Measurements from ENCODE around the gene POU2F3.
A peak's percentile ranks its signal among the peaks of the same experiment; 100 is the strongest.

POU2F3 gene

DNA sequence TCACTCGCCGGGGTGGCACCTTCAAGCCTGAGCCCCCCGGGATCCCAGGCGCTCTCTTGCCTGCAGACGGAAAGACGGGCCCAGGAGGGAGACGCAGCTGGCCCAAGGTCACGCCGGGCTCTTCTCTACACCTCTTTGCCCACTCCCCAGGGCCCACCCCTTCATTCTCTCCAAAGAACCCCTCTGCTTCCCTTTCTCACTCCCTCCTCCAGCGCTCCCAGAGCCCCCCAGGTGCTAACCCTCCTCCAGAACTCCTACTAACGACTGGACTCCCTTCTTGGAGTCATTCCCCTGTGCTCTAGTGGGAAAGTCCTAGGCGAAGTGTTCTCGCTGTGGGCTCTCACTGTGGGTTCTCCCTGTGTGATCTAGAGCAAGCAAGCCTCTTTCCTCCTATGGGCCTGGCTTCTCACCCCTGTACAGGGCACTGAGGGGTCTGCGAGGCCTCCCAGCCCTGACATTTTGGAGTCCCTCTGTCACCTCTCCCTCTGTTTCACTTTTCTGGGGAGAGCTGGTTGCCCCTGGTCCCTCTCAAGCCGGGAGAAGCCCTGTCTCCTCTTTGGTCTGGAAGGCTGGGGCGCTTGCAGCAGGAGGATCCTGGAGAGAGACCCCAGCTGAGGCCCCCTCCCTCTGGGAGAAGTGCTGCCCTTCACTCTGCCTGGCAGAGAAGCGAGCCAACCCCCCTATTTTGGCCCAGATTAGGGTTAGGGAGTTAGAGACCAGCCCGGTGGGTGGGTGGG, 28.2 kb upstream of the POU2F3 start:
- no peak for DNase-seq

DNA sequence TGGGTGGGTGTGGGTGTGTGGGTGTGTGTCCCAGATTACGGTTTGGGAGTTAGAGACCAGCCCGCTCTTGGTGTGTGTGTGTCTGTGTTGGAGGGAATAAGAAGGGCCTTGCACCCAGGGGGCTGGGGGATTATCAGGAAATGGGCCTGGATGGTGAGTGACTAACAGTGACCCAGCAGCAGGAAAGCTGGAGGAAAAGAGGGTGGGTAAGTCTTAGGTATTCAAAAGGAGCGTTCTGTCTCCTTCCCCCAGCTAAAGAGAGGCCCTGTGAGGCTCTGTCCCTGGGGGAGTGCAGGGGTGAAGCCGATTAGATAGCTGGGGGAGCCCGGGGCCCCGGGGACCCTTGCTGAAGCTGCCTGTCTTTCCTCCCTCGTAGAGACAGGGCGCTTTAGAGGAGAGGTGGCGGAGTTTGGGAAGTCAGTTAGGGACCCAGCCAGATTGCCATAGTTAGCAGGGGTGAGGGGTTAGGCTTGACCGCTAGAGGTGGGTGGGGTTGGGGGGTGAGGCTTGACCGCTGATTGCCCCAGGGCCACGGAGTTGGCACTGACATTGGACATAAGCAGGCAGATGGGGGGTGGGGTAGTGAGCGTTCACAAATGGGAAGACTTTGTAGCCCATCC, 27.6 kb upstream of the POU2F3 start:
- no peak for DNase-seq

DNA sequence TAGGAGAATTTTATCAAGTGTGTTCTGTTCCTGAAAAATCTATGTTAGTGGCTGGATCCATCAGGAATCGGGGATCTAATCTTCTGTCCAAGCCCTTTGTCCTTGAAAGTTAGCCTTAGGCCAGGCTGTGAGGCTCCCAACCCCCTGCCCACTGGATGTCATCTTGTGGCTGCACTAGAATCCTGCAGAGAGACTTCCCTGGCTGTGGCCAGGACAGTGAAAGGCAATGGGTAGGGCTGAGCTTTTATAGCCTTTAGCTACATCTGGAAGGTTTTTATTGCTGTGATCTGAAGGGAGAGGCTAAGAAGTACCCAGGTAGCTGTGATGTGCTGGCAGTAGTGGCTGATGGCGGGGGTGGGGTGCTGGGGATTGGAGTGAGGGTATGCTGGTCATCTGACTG, 27.0 kb upstream of the POU2F3 start:
- no peak for DNase-seq

DNA sequence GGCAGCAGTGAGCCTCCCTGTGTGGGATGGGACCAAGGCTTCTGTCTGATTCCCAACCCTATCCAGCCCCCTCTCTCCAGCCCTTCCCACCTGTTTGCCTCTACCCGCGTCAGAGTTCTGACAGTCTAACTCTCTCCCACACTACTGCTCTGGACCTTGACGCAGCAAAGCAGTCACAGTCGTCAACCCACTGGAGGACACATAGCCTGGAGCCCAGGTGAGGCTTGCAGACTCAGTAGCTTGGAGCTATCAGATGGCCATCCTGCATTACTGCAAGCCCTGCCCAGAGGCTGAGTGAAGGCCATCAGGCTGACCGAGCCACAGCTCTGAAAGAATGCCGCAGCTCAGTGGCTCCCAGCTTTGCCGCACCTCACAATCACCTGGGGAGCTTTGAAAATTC, 25.4 kb upstream of the POU2F3 start:
- DNase-seq: no peak

DNA sequence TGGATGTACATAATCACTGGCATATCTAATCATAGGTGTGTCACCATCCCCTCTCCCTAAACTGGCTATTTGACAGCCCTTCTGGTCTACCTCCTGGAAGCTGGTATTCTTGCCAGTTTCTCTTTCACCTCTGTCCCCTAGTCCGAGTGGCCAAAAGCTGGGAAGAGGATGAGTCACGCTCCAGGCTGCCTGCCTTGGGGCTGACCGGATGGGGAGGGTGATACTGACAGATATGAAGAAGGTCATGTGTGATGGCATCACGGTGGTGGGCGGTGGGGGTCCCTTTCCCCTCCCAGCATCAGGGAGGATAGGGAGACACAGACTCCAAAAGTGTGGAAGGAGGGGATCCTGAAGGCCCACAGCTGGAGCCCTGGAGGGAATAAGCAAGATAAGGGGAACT, 24.3 kb upstream of the POU2F3 start:
- DNase-seq: no peak

DNA sequence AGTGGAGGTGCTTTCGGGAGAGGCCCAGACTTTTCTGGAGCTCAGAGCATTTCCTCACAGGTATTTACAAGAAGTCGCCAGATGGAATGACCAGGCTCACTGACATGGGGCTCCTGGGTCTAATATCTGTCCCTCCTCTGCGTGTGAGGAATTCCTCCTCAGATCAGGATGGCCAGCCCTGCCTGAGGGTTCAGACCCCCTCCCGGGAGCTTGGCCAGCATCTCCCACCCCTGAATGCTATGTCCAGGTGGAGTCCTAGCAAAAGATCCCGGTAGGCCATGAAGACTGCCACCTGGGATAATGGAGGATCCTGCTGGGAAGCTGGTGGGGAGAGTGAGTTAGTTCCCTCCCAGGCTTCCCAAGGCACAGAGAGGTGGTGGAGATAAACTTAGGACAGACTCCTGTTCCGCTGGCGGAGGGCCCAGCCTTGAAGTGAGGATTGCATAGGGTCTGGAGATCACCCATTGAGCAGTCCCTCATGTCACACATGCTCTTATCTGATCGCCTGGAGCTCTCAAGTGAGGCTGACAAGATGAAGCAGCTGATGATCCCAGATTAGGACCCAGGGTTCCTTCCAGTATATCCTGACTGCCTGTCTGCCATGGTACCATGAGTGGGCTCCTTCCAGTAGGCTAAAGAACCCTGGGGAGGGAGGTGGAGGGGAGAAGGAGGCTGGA, 23.4 kb upstream of the POU2F3 start:
- no peak for DNase-seq

DNA sequence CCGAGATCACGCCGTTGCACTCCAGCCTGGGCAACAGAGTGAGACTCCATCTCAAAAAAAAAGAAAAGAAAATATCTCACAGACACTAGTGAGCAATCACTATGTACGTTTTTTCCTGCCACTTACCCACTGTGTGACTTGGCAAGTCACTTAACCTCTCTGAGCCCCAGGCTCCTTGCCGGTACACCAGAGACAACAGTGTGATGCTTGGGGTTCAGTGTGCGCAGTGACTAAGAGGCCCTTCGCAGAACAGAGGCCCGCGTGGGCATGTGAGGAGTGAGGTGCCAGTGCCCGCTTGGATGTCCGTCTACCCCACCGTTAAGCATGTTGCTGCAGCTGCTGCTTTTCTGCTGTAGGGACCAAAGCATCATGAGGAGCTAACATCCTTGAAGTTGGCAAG, 22.4 kb upstream of the POU2F3 start:
- DNase-seq: no peak

DNA sequence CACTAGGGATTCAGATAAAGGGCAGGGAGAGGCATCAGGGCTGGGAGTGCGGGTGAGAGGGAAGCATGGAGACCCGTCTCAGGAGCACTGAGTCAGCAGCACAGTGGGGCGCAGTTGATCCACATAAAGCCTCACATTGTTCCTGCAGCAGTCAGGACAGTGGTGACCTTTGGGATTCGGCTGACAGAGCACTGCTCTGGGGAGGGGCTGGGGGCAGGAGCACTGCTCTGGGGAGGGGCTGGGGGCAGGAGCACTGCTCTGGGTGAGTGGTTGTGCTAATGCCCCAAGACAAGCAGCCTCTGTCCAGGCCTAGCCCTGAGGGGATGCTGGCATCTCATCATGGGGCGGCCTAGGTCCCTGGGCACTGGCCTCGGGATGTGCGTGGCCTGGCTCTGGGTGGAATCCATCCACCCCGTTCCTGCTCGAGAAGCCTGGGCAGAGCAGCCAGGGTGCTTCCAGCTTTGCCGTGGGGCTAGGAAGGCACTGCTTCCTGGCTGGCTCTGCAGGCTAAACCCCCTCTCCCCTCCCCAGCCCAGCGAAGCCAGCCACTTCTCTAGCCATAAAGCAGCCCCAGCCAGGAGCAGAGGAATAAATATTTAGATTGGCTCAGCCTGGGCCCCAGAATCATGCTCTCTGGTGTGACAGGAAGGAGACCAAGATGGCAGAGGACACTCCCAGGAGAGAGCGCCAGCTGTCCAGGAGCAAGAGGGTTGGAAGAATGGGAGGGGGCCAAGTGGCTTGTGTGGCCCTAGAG, 21.8 kb upstream of the POU2F3 start:
- DNase-seq: no peak

DNA sequence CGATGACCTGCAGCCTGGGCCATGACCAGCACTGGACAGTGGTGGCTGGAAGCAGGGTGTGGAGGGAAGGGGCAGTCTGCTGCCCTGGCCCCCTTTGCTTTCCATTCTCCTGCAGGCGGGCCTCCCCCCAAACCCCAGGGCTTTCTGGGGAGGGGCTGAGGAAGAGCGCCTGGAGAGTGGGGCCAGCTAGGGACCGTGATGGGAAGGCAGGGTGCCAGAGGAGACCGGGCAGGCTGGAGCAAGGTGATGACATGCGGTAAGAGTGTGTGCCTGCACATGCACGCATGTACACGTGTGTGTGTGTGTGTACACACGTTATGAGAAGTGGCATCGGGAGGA, 21.3 kb upstream of the POU2F3 start:
- no peak for DNase-seq

DNA sequence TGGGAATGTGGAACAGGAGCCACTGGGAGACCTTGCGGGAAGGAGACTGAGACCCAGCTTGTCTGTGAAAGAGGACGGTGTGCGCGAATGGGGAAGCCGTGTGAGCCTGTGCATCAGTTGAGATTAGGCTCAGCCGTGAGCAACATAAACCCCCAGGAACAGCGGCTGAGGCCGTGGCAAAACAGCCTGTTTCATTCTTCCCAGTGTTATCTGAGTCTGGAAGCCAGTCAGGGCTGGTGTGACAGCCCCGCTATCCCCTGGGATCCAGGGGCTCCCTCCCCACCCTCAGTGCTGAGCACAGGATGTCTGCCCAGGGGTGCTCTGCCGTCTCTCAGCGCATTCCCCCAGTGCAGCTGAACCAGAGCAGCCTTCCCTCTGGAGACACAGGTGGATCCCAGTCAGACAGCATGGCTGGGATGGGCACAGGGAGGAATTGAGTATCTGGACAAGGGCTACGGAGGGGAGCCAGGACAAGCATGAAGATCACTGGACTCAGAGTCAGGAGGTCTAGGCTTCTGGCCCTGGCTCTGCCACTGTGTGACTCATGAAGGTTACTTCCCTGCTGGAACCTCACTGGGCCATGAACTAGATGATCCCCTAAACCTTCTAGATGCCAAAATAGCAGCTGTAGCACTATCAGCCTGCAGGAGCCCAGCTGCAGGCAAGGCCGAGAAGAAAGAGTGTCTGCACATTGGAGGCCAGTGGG, 20.6 kb upstream of the POU2F3 start:
- no peak for DNase-seq

DNA sequence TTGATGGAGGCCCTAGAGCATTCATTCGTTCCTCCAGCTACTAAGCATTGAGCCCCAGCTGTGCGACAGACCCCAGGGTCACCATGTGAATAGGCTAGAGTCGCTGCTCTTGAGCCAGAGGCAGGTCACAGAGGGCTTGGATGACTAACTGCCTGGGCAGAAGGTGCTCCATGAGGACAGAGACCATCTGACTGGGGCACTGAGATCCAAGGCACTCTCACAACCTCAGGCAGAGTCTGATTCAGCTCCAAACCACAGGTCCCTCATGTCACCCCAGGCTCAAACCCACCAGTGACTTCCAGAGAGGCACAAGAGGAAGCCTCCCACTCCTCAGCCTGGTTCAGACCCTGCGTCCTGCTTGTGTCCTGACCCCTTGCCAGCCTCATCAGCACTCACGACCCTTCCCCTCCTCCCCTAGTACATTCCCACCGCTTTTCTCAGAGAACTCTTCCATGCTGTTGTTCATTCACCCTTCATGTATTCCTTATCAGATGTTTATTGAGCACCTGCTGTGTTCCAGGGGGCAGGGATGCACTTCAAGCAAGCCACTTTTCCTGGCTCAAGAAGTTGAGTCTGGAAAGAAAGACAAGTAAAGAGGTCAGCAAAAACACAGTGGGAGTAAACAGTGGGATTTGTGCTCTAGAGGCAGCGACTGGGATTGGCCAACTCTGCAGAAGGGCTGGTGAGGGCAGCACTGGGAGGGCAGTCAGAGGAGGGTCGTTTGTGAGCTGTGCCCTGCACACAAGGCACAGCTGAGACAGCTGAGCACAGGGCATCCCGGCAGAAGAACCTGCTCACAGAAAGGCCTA, 19.8 kb upstream of the POU2F3 start:
- DNase-seq: no peak

DNA sequence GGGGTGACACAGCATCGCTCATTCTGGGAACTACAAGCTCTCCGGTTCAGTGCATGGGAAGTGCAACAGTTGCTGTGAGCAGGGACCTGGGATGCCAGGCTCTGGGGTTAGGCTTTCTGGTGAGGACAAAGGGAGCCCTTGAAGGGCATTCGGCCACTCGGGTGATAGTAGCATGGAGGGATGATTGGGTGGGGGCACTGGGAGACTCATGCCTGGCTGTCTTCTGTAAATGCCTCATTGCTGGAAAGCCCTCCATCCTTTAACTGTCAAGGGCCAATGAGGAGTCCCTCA, 19.2 kb upstream of the POU2F3 start:
- no peak for DNase-seq

DNA sequence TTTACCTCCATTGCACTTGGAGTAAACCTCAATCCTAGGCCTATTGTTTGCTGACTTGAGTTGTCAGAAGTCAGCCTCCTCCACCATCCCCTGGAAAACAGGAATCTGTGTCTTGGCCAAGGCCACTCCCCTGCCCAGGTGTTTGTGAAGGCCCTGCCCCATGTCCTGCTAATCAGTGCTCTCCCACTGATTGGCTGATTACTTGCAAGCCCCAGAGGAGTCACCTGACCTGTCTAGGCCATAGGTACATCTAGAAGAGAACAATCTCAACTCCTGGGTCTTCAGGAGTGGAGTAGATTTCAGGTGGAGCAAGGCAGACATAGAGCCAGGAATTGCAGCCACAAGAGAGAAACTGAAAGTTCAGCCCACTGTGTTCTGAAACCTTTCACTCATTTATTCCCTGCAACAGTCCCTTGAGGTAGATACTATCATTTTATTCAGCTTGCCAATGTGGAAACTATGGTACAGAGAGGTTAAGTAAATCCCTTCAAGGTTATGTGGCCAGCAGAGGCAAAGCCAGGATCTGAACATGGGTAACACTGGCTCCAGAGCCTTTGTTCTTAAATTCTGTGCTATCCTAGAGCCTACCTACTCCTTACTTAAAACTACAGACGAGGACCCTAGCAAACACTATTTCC, 18.7 kb upstream of the POU2F3 start:
- DNase-seq: no peak

DNA sequence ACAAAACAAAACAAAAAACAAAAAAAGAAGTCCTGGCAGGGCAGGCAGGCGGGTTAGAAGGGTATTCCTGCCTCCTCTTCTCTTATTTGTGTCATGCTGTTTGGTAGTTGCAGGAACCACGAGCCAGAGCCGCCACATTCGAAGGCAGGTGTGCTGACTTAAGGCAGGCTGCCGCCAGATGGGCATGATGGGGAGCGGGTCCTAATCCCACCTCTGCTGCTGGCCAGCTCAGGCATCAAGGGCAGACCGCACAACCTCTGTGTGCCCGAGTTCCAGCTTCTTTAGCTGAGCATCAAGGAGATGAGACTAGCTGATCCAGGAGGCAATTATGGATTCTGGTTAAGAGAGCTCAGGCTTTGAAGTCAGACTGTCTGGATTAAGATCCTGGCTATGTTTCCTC, 17.0 kb upstream of the POU2F3 start:
- DNase-seq: no peak

DNA sequence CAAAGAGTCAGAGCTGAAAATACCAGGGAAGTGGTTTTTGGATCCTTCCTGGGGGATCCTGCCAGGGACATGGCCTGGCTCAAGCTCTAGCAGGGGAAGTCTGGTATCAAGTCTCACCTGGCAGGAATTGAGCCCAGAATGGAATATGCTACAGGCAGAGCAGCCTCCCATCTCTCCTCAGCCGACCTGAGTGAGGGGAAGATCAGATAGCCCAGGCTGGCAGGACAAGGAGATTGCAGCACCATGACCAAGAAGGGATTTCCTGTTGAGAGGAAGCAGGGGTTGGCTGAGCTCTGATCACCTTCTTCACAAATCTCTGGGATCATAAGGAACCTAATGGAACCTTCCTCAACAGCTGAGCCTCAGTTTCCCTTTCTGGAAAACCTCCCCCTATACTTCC, 16.1 kb upstream of the POU2F3 start:
- no peak for DNase-seq

DNA sequence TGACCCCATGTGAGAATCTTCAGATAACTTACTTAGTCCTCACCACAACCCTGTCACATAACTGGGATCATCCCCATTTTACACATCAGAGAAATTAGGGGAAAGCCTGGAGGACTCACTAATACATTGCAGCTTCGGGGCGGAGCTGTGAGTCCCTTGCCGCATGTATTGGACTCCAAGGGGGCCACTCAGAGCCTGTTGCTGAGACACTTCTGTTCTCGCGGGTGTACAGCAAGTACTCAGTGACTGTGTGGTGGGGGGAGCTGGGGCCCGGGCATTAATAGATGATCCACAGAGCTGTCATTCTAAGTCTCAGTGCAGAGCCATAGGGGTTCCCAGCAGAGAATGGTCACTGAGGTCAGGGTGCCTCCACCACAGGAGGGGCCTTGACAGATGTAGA, 15.6 kb upstream of the POU2F3 start:
- DNase-seq: no peak

DNA sequence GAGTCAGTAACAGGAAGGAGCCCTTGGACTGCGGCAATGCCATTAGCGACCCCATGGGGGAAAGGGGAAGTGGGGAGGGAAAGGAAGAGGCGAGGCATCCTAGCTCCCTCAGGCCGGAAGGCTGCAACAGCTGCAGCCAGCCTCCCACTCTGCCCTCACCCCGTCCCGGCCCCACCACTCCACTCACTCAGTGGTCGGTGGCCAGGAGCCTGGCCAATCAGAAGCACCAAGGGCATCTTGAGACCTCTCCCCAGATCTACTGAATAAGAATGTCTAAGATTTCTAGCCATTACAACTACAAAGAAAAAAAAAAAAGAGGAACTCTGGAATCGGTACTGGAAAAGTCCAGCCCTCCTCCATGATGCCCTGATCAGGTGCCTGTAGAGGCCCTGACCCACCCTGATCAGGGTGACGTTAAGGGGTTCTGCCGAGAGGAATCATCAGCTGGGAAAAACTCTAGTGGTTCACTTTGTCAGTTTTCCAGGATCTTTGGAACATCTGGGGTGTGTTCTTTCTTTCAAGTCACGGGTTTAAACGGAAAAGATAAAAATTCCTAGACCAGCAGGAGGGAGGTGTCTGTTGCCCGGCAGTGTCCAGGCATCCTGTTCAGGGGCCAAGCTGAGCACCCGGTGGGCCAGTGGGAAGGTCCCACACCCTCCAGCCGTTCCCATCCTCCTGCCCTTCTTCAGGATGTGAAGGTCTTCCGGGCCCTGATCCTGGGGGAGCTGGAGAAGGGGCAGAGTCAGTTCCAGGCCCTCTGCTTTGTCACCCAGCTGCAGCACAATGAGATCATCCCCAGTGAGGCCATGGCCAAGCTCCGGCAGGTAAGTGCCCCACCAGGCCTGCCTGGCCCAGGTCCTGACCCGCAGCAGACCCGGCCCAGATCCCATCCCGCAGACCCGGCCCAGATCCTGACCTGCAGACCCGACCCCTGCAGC, 14.7 kb upstream of the POU2F3 start:
- DNase-seq: peak; percentile 66

DNA sequence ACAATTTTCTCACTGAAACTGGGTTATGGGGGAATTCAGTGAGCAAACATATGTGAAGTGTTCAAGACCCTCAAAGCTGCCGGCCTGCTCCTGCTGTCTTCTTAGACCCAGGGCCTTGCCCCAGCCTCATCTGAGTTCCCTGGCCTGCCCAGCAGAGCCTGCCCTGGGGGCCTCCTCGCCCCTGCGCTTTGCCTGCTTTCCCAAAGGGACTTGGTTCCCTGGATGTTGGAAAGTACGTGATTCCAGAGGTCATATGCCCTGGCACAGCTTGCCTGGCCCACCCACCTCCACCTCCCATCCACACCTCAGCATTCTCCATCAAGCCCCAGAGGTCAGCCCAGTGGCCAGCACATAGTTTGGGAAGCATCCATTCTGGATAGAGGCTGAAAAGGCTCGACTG, 13.7 kb upstream of the POU2F3 start:
- no peak for DNase-seq

DNA sequence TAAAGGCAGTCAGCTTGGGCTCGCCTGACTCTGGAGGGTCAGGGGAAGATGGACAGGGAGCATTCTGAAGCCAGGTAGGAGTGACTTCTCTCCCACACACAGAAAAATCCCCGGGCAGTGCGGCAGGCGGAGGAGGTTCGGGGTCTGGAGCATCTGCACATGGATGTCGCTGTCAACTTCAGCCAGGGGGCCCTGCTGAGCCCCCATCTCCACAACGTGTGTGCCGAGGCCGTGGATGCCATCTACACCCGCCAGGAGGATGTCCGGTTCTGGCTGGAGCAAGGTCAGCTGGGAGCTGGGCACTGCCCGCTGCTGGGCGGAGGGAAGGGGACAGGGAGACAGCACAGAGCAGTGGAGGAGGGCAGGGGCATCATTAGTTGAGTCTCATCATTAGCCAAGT, 13.2 kb upstream of the POU2F3 start:
- no peak for DNase-seq

DNA sequence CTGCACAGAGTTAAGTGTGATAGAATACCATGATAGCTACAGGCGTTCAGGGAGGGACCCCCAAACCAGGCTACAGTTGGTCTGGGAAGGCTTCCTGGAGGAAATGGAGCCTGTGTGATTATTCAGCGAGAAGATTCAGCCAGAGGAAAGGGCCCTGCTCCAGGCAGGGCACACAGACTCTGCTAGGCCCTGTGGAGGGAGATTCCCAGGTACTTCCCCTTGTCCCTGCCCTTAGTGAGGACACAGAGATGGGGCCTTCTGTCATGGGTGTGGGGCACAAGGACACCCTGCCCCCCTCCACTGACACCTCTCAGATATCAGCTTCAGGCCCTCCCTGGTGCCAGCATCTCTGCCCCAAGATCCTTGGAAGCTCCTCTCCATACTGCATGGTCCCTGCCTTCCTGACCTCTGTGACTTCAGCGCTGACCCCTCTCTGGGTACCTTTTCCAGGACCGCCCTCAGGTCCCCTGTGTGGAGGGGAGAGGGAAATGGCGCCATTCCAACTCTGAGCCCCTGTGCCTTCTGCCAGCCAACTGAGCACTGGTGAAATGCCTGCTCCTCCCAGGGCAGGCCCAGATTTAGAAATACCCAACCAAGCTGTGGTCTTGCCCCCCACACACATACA, 12.6 kb upstream of the POU2F3 start:
- no peak for DNase-seq

All from femur (tissue), 1 donor.